GM12873 (cell line): ENCODE results near the gene ATRAID.

ENCODE experiments used
- CTCF ChIP-seq: IDR thresholded peaks from 2 replicates; pipeline ENCODE4 v1.5.1; 2012; ENCODE audit warnings: low read depth, mild to moderate bottlenecking, moderate library complexity, low read length, control low read depth; ENCODE audit not compliant: insufficient read depth; ENCODE audit errors: missing control alignments

Gene ATRAID

GRCh38 chr2:27211943-27212625 is at the start of gene ATRAID, which contains the start of gene SLC5A6:
Gene ATRAID (plus strand): TSS chr2:27212041. CDS start chr2:27212369, 328 bp downstream.
Gene SLC5A6 (minus strand): TSS chr2:27212268. CDS start chr2:27207650, 4,618 bp downstream.
- no peak for TF ChIP-seq CTCF

- no peak for TF ChIP-seq CTCF
Observed at GRCh38 chr2:27162151-27163121, 49.4 kb upstream of the ATRAID start.

- TF ChIP-seq CTCF = no peak
Observed at GRCh38 chr2:27164960-27165763, 46.7 kb upstream of the ATRAID start.

GRCh38 chr2:27170581-27171337 is 41.1 kb upstream of the ATRAID start:
- TF ChIP-seq CTCF = no peak

- no peak for TF ChIP-seq CTCF
Observed at GRCh38 chr2:27171351-27171848, 40.4 kb upstream of the ATRAID start.

GRCh38 chr2:27174638-27175037 is 37.2 kb upstream of the ATRAID start:
- TF ChIP-seq CTCF = no peak
